Tibial nerve (tissue), 4 donors: ENCODE results near the gene MDM4. TPM values are rescaled to one million over a fixed set of nuclear protein-coding genes. Genes with fewer than 3 reads are reported as not detected.
A peak's percentile ranks its signal among the peaks of the same experiment; 100 is the strongest.
"Not testable (repeated sequence)": the region's sequence is repeated elsewhere in the genome, so short reads cannot be mapped to it uniquely, and the experiment has no call there.

Experiments used
- DNase-seq, 2 donors: peaks; one replicate each; pipeline ENCODE4 v3.0.0-alpha.2; 2019; ENCODE audit warnings: low spot score in 2 of 2
- H3K27ac ChIP-seq, 4 donors: fragments of 200-600 bp; sonication (generic) in 3 of 4; one replicate each; pipeline ENCODE4 v1.5.1; 2017 to 2019; ENCODE audit warnings: mild to moderate bottlenecking in 1 of 4
- H3K27me3 ChIP-seq, 2 donors: fragments of 200-600 bp; sonication (generic) in 1 of 2; one replicate each; pipeline versions ENCODE4 v1.5.1 to v1.6.0; 2017 to 2019
- H3K36me3 ChIP-seq, 3 donors: fragments of 200-600 bp; sonication (generic); one replicate each; pipeline ENCODE4 v1.5.1; 2018 to 2019
- H3K4me1 ChIP-seq, 4 donors: fragments of 200-600 bp; sonication (generic) in 3 of 4; one replicate each; pipeline ENCODE4 v1.5.1; 2017 to 2019
- H3K4me3 ChIP-seq, 4 donors: fragments of 200-600 bp; sonication (generic) in 3 of 4; one replicate each; pipeline ENCODE4 v1.5.1; 2017 to 2019; ENCODE audit warnings: mild to moderate bottlenecking in 1 of 4, moderate library complexity in 1 of 4
- H3K9me3 ChIP-seq, 4 donors: fragments of 200-600 bp; sonication (generic) in 3 of 4; one replicate each; pipeline ENCODE4 v1.5.1; 2017 to 2019
- CTCF ChIP-seq, 5 experiments: fragments of 200-600 bp in 3 of 5; fragments of 450-650 bp in 2 of 5; sonication (generic) in 3 of 5; IDR thresholded peaks; one replicate each; pipeline ENCODE4 v1.5.1; 2016 to 2019; ENCODE audit warnings: antibody characterized with exemption in 5 of 5, mild to moderate bottlenecking in 3 of 5, moderate library complexity in 2 of 5
- EP300 ChIP-seq, 2 donors: sonication (generic); formaldehyde crosslinking; IDR thresholded peaks; one replicate each; pipeline ENCODE4 v1.6.1; 2017; ENCODE audit warnings: antibody characterized with exemption in 2 of 2, mild to moderate bottlenecking in 1 of 2
- POLR2A ChIP-seq, 2 donors: fragments of 450-650 bp; IDR thresholded peaks; one replicate each; pipeline ENCODE4 v1.6.1; 2017; ENCODE audit warnings: antibody characterized with exemption in 2 of 2, mild to moderate bottlenecking in 2 of 2, moderate library complexity in 2 of 2
- WGBS, 2 donors: methylation state at CpG; one replicate each; pipeline ENCODE4 v1.1.5; 2018; 5-methylcytosine and 5-hydroxymethylcytosine counted together
- total RNA-seq, 4 donors: library from RNA; depleted of rRNA; stranded (reverse); fragments of >200 nt; gene quantifications; one replicate each; pipeline ENCODE4 v1.1.0, GENCODE V29; 2016

Gene MDM4
- total RNA-seq, 4 donors from 2014 or later = 83.0 to 113 (median 101) TPM

GRCh38 chr1:204565617-204566582 lies 49.7 kb downstream of the MDM4 start:
- H3K9me3 ChIP-seq = no peaks in the 10 kb centered on the region
- no peak overlapping the region for H3K27ac ChIP-seq
- 26 to 27% methylated on average over 13 of the region's 13 CpGs for WGBS, 2 donors
- no peak for DNase-seq
- H3K4me1 ChIP-seq = peaks cover 0 to 12% (median 0%) of the 10 kb centered on the region in 4 donors
- peaks cover 0 to 51% (median 0%) of the 10 kb centered on the region in 3 donors for H3K36me3 ChIP-seq
- H3K4me3 ChIP-seq = no peak overlapping the region
- peak; percentile 36 to 71 (median 58) for TF ChIP-seq CTCF (IDR thresholded peaks at IDR 0.05)
- TF ChIP-seq EP300 (IDR thresholded peaks at IDR 0.05) = no peak
- no peak for TF ChIP-seq POLR2A (IDR thresholded peaks at IDR 0.05)
- H3K27me3 ChIP-seq = no peaks in the 10 kb centered on the region

GRCh38 chr1:204566583-204566955 lies 50.4 kb downstream of the MDM4 start:
- Histone ChIP-seq H3K27ac (no peak overlapping the region), H3K27me3 (no peaks in the 10 kb centered on the region), H3K36me3 (peaks cover 0 to 54% (median 0%) of the 10 kb centered on the region in 3 donors), H3K4me3 (no peak overlapping the region), H3K9me3 (no peaks in the 10 kb centered on the region), H3K4me1 (peaks cover 0 to 12% (median 0%) of the 10 kb centered on the region in 4 donors)
- TF ChIP-seq CTCF (IDR thresholded peaks at IDR 0.05) = no peak
- TF ChIP-seq EP300 (IDR thresholded peaks at IDR 0.05) = no peak
- TF ChIP-seq POLR2A (IDR thresholded peaks at IDR 0.05) = no peak
- 79 to 87% methylated on average over 6 of the region's 6 CpGs for WGBS, 2 donors
- no peak for DNase-seq

DNA sequence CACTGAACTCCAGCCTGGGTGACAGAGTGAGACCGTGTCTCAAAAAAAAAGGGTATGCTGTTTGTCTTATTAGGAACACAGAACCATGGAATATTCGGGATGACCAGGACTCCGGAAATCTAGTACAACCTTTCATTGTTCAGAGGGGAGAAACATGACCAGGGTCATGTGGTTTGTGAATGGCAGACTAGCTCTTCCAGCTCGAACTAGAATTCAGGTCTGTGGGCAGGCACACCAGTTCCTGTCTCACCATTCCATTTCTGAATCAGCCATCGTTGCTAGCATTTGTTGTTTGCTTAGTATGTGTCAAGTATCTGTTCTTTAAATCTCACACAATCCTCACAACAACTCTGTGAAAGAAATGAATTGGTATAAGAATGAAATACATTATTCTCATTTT lies 50.9 kb downstream of the MDM4 start:
- Histone ChIP-seq H3K4me1 (peaks cover 0 to 12% (median 0%) of the 10 kb centered on the region in 4 donors), H3K4me3 (no peak overlapping the region), H3K9me3 (no peaks in the 10 kb centered on the region), H3K27me3 (no peaks in the 10 kb centered on the region), H3K36me3 (peaks cover 0 to 54% (median 0%) of the 10 kb centered on the region in 3 donors), H3K27ac (no peak overlapping the region)
- TF ChIP-seq CTCF (IDR thresholded peaks at IDR 0.05) = no peak
- 52 to 67% methylated on average over 5 of the region's 5 CpGs for WGBS, 2 donors
- no peak for DNase-seq

GRCh38 chr1:204568576-204569315 lies 52.5 kb downstream of the MDM4 start:
- Histone ChIP-seq H3K27me3 (no peaks in the 10 kb centered on the region), H3K36me3 (peaks cover 0 to 54% (median 0%) of the 10 kb centered on the region in 3 donors), H3K4me1 (peaks cover 0 to 12% (median 0%) of the 10 kb centered on the region in 4 donors), H3K4me3 (no peak overlapping the region), H3K9me3 (no peaks in the 10 kb centered on the region), H3K27ac (no peak overlapping the region)
- WGBS, 2 donors = 64 to 81% methylated on average over 9 of the region's 9 CpGs
- TF ChIP-seq EP300 (IDR thresholded peaks at IDR 0.05) (no peak), CTCF (IDR thresholded peaks at IDR 0.05) (no peak), POLR2A (IDR thresholded peaks at IDR 0.05) (no peak)
- no peak for DNase-seq

GRCh38 chr1:204569478-204569877 lies 53.3 kb downstream of the MDM4 start:
- H3K27ac ChIP-seq = no peak overlapping the region
- no peak for TF ChIP-seq POLR2A (IDR thresholded peaks at IDR 0.05)
- TF ChIP-seq CTCF (IDR thresholded peaks at IDR 0.05) = no peak
- no peak for TF ChIP-seq EP300 (IDR thresholded peaks at IDR 0.05)
- 90 to 91% methylated on average over 5 of the region's 5 CpGs for WGBS, 2 donors
- no peaks in the 10 kb centered on the region for H3K27me3 ChIP-seq
- DNase-seq = no peak
- H3K9me3 ChIP-seq = no peaks in the 10 kb centered on the region
- peaks cover 0 to 56% (median 0%) of the 10 kb centered on the region in 3 donors for H3K36me3 ChIP-seq
- H3K4me1 ChIP-seq = peaks cover 0 to 15% (median 0%) of the 10 kb centered on the region in 4 donors
- no peak overlapping the region for H3K4me3 ChIP-seq

GRCh38 chr1:204570021-204570420 lies 53.8 kb downstream of the MDM4 start:
- not testable (repeated sequence) for H3K4me3 ChIP-seq, H3K27me3 ChIP-seq, DNase-seq, H3K27ac ChIP-seq, H3K9me3 ChIP-seq
- H3K36me3 ChIP-seq = peaks cover 0 to 56% (median 0%) of the 10 kb centered on the region in 3 donors
- H3K4me1 ChIP-seq = peaks cover 0 to 19% (median 0%) of the 10 kb centered on the region in 4 donors
- 52 to 66% methylated on average over 3 of the region's 3 CpGs for WGBS, 2 donors
